TTC549 (cell line): ENCODE measurements around the gene GGT5.
"Not testable (repeated sequence)": the region's sequence is repeated elsewhere in the genome, so short reads cannot be mapped to it uniquely, and the experiment has no call there.

Source experiments
- FAIRE-seq: peaks from 2 replicates; lab custom pipeline; 2012; peaks lifted over from hg19 to GRCh38; lab: Jason Lieb, UNC

GGT5 gene

GRCh38 chr22:24245030-24245431 lies at the start of gene GGT5:
TSS of gene GGT5 (minus strand) at chr22:24245082. CDS start at chr22:24244725, 357 bp downstream.
- not testable (repeated sequence) for FAIRE-seq

DNA sequence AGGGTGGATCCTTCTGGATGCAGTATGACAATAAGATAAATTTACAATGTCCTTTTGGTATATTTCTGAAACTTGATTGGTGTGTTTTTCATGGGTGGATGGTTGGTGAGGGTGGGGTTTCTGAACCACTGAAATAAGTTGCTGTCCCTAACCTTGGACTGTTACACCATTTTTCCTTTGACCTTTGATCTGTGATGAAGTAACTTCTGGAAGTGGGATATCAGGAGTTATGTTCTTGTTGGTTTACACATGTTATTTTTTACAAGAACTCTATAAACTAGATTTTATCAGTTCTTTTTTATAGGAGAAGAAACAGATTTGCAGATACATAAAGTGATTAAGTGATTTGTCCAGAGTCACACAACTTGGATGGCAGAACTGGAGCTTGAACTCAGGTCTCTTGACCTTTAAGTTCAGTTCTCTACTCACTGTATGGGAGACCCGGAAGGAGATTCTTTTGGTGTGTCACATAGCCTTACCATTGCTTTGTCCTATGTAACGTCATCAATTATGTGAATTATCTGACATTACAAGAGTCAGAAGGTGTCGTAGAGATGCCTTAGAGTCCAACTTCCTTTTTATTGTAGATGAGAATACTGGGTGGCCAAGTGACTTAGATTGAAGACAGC lies 47.4 kb upstream of the GGT5 start:
- not testable (repeated sequence) for FAIRE-seq

GRCh38 chr22:24291515-24292201 lies 46.8 kb upstream of the GGT5 start:
- FAIRE-seq = no peak

DNA sequence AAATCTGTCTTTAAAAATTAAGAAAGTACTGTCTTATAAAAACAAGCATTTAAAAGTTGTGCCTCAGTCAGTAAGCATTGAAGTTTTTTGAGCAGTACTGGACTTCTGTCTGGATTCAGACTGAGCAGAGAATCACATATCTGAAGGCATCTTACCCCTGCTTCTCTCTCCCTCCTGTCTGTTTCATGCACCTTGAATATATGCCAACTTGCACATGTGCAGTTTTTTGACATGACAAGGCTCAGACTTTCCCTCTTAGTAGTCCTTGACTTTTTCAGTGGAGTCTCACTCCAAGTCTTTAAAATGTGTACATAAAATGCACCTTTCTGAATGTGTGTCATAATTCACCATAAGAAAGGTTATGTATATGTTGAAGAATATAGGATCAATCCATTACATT lies 45.6 kb upstream of the GGT5 start:
- no peak for FAIRE-seq

- no peak for FAIRE-seq
Observed at GRCh38 chr22:24289741-24290163, 44.9 kb upstream of the GGT5 start.

- FAIRE-seq = no peak
Observed at GRCh38 chr22:24289114-24289513, 44.2 kb upstream of the GGT5 start.

DNA sequence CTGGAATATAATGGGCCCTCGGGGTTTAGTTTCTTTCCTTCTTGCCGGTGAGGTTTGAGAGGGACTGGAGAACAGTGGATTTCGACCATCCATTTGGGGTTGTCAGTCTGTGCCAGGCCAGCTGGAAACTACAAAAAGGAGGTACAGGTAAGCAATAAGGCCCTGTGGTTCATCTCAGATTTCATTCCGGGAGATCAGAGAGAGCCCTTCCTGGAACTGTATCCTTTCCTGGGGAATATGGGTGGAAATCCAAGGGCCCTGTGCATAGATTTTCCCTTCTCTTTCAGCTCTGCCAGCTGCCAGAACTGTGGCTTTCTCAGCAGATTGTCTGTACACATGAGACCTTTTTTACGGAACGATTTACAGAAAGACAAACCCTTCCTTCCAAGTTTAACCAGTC lies 42.9 kb upstream of the GGT5 start:
- FAIRE-seq = not testable (repeated sequence)

DNA sequence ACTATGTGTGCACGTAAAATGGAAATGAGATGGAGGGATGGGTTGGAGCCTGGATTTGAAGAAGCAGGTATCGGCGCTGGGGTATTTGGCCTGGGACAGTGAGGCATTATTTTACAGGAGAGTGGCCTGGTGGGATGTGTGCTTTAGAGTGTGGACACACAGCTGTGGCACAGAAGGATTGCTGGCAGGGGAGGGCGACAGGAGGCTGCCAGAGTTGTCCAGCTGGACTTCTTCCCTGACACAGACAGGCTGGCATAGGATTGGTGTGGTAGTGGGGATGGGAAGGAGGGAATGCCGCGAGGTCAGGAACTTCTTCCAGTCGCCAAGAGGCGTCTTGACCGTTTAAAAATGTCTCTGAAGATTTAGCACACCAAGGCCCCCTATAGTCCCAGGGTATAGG lies 42.3 kb upstream of the GGT5 start:
- not testable (repeated sequence) for FAIRE-seq

GRCh38 chr22:24285245-24285644 lies 40.4 kb upstream of the GGT5 start:
- no peak for FAIRE-seq

- FAIRE-seq = no peak
Observed at GRCh38 chr22:24284747-24285203, 39.9 kb upstream of the GGT5 start.

GRCh38 chr22:24282401-24282800 lies 37.5 kb upstream of the GGT5 start:
- FAIRE-seq = no peak

- FAIRE-seq = not testable (repeated sequence)
Observed at GRCh38 chr22:24280363-24280762, 35.5 kb upstream of the GGT5 start.

GRCh38 chr22:24274696-24275405 lies 30.0 kb upstream of the GGT5 start:
- not testable (repeated sequence) for FAIRE-seq

GRCh38 chr22:24273906-24274305 lies 29.0 kb upstream of the GGT5 start:
- FAIRE-seq = not testable (repeated sequence)

GRCh38 chr22:24273031-24273430 lies 28.1 kb upstream of the GGT5 start:
- FAIRE-seq = not testable (repeated sequence)

GRCh38 chr22:24271386-24271854 lies 26.5 kb upstream of the GGT5 start:
- FAIRE-seq = no peak

- FAIRE-seq = no peak
Observed at GRCh38 chr22:24270556-24271385, 25.9 kb upstream of the GGT5 start, which contains the start of gene SPECC1L. TSS of gene SPECC1L (plus strand) at chr22:24270831. CDS start at chr22:24302232, 31,401 bp downstream.

DNA sequence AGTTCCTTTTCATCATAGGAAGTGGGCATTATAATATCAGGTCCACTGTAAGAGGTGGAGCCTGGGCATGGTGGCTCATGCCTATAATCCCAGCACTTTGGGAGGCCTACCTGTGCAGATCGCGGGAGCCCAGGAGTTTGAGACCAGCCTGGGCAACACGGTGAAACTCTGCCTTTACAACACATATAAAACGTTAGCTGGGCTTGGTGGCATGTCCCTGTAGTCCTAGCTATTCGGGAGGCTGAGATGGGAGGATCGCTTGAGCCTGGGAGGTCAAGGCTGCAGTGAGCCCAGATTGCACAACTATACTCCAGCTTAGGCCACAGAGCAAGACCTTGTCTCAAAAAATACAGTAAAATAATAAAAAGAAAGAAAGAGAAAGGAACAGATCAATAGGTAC lies 21.6 kb upstream of the GGT5 start:
- FAIRE-seq = not testable (repeated sequence)

DNA sequence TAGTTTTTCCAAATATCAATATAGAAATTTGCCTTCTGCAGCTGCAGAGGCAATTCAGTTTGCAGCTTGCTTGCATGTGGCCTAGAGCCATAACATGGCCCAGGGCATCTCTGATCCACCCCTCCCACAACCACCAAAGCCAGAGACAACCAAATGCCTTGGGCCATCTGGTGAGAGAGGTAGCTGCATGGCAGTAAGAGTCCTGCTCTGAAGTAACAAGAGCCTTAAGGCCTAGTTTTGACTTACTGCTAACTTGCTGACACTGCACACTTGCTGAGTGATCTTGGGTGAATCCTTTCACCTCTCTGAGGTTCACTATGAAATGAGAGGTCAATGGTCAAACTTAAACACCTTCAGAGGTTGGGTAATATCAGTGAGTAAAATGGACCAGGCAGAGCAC lies 20.9 kb upstream of the GGT5 start:
- FAIRE-seq = no peak

- FAIRE-seq = not testable (repeated sequence)
Observed at GRCh38 chr22:24264329-24264896, 19.5 kb upstream of the GGT5 start.

DNA sequence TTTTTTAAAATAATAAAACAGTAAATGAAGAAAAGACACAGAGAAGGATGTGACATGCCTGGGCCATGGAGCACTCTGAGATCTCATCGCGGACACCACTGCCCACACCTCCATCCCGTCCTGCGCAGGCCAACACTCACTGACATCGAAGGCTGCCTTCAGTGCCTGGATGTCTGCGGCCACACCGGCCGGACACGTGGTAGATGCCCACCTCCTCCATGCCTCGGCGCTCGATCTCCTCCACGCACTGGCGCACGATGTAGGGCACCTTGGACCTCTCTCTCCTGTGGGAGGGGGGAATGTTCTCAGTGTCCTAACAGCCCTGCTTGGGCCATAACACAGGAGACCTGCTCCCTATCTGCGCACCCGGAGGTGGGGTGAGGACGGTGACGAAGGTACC lies 18.6 kb upstream of the GGT5 start:
- not testable (repeated sequence) for FAIRE-seq
